HG03103 (cell line): ENCODE measurements around the gene RPL3.

Experiments used
- ATAC-seq: cut with Tn5 transposase; IDR thresholded peaks from one replicate; pipeline ENCODE4 v1.9.1; 2021; ENCODE audit warnings: low read depth; ENCODE audit not compliant: unreplicated experiment

Gene RPL3

GRCh38 chr22:39267974-39268373 lies 51.4 kb downstream of the RPL3 start:
- ATAC-seq = no peak

GRCh38 chr22:39266398-39267030 lies 52.9 kb downstream of the RPL3 start:
- peak; percentile 65 for ATAC-seq

- no peak for ATAC-seq
These were observed 54.1 kb downstream of the RPL3 start for GRCh38 chr22:39265143-39265886.

GRCh38 chr22:39264349-39265038 lies 54.9 kb downstream of the RPL3 start:
- no peak for ATAC-seq

- ATAC-seq = no peak
These were observed 55.6 kb downstream of the RPL3 start for GRCh38 chr22:39263626-39264348.
